H9 (cell line): ENCODE data around the gene FANCL. TPM values are rescaled to one million over a fixed set of nuclear protein-coding genes. Genes with fewer than 3 reads are reported as not detected.
A peak's percentile ranks its signal among the peaks of the same experiment; 100 is the strongest.
"Not testable (repeated sequence)": the region's sequence is repeated elsewhere in the genome, so short reads cannot be mapped to it uniquely, and the experiment has no call there.

Source experiments
- DNase-seq: peaks from one replicate; pipeline ENCODE4 v3.0.0-alpha.2; 2017
- H2AFZ ChIP-seq: one replicate; pipeline ENCODE4 v1.6.1; 2013; ENCODE audit warnings: mild to moderate bottlenecking, low read length, control low read depth, moderate library complexity
- H2AK5ac ChIP-seq: 2 replicates; pipeline ENCODE4 v1.6.1; 2013; ENCODE audit warnings: low read length, control low read depth, mixed read lengths; ENCODE audit not compliant: insufficient read length
- H2BK120ac ChIP-seq: one replicate; pipeline ENCODE4 v1.6.1; 2013; ENCODE audit warnings: low read depth, mild to moderate bottlenecking, low read length, control low read depth, inconsistent platforms; ENCODE audit not compliant: poor library complexity, severe bottlenecking
- H2BK12ac ChIP-seq: 2 replicates; pipeline ENCODE4 v1.6.1; 2013; ENCODE audit warnings: low read length, control low read depth, mixed read lengths, low read depth; ENCODE audit not compliant: insufficient read length
- H2BK15ac ChIP-seq: 2 replicates; pipeline ENCODE4 v1.6.1; 2013; ENCODE audit warnings: low read depth, low read length, control low read depth
- H2BK20ac ChIP-seq: one replicate; pipeline ENCODE4 v1.6.1; 2013; ENCODE audit warnings: low read depth, mild to moderate bottlenecking, low read length, control low read depth, inconsistent platforms; ENCODE audit not compliant: poor library complexity, severe bottlenecking
- H2BK5ac ChIP-seq: 2 replicates; pipeline ENCODE4 v1.6.1; 2013; ENCODE audit warnings: low read length, control low read depth, mixed read lengths; ENCODE audit not compliant: insufficient read length
- H3K14ac ChIP-seq: 2 replicates; pipeline ENCODE4 v1.6.1; 2013; ENCODE audit warnings: low read length, control low read depth; ENCODE audit not compliant: insufficient read depth
- H3K18ac ChIP-seq: 2 replicates; pipeline ENCODE4 v1.6.1; 2013; ENCODE audit warnings: low read depth, mild to moderate bottlenecking, mixed read lengths, low read length, control low read depth; ENCODE audit not compliant: insufficient read length
- H3K23ac ChIP-seq: 2 replicates; pipeline ENCODE4 v1.6.1; 2013; ENCODE audit warnings: low read length, control low read depth, mixed read lengths, low read depth; ENCODE audit not compliant: insufficient read length
- H3K23me2 ChIP-seq: 2 replicates; pipeline ENCODE4 v1.6.1; 2013; ENCODE audit warnings: low read depth, mild to moderate bottlenecking, mixed read lengths, low read length, control low read depth; ENCODE audit not compliant: insufficient read length, poor library complexity, severe bottlenecking
- H3K27ac ChIP-seq: 2 replicates; pipeline ENCODE4 v1.5.1; 2013; ENCODE audit warnings: low read length, control low read depth, mixed read lengths, low read depth; ENCODE audit not compliant: insufficient read length
- H3K27me3 ChIP-seq: 2 replicates; pipeline ENCODE4 v1.6.1; 2013; ENCODE audit warnings: low read length, control low read depth, inconsistent platforms; ENCODE audit not compliant: insufficient read depth
- H3K4ac ChIP-seq: 2 replicates; pipeline ENCODE4 v1.6.1; 2013; ENCODE audit warnings: low read depth, mild to moderate bottlenecking, control low read depth, inconsistent platforms, low read length, moderate library complexity
- H3K4me1 ChIP-seq: 2 replicates; pipeline ENCODE4 v1.6.1; 2013; ENCODE audit warnings: low read length, control low read depth, inconsistent platforms; ENCODE audit not compliant: insufficient read depth
- H3K4me2 ChIP-seq: 2 replicates; pipeline ENCODE4 v1.6.1; 2013; ENCODE audit warnings: low read length, control low read depth, mixed read lengths; ENCODE audit not compliant: insufficient read length, insufficient read depth
- H3K56ac ChIP-seq: 2 replicates; pipeline ENCODE4 v1.6.1; 2013; ENCODE audit warnings: low read depth, mild to moderate bottlenecking, mixed read lengths, low read length, control low read depth; ENCODE audit not compliant: insufficient read length
- H3K79me1 ChIP-seq: 2 replicates; pipeline ENCODE4 v1.6.1; 2013; ENCODE audit warnings: low read depth, mild to moderate bottlenecking, moderate library complexity, low read length, control low read depth, inconsistent platforms; ENCODE audit not compliant: insufficient read depth, poor library complexity, severe bottlenecking
- H3K79me2 ChIP-seq: 2 replicates; pipeline ENCODE4 v1.6.1; 2013; ENCODE audit warnings: low read length, control low read depth, inconsistent platforms; ENCODE audit not compliant: insufficient read depth
- H3K9ac ChIP-seq: 2 replicates; pipeline ENCODE4 v1.6.1; 2013; ENCODE audit warnings: low read length, control low read depth, mixed read lengths; ENCODE audit not compliant: insufficient read length; ENCODE audit errors: extremely low read depth
- H3K9me3 ChIP-seq: one replicate; pipeline ENCODE4 v1.6.1; 2013; ENCODE audit warnings: low read depth, low read length, inconsistent platforms; ENCODE audit not compliant: control insufficient read depth
- H3T11ph ChIP-seq: one replicate; pipeline ENCODE4 v1.6.1; 2013; ENCODE audit warnings: mild to moderate bottlenecking, low read length, control low read depth, inconsistent platforms
- H4K20me1 ChIP-seq: one replicate; pipeline ENCODE4 v1.6.1; 2013; ENCODE audit not compliant: control insufficient read depth, insufficient read length, insufficient read depth
- H4K5ac ChIP-seq: 2 replicates; pipeline ENCODE4 v1.6.1; 2013; ENCODE audit warnings: low read depth, mild to moderate bottlenecking, mixed read lengths, low read length, control low read depth; ENCODE audit not compliant: insufficient read length
- H4K8ac ChIP-seq: replicated peaks from 2 replicates; pipeline ENCODE4 v1.6.1; 2013; ENCODE audit warnings: low read length, control low read depth, mixed read lengths, low read depth; ENCODE audit not compliant: insufficient read length
- H4K91ac ChIP-seq: 2 replicates; pipeline ENCODE4 v1.6.1; 2013; ENCODE audit warnings: low read depth, mild to moderate bottlenecking, moderate library complexity, mixed read lengths, low read length, control low read depth; ENCODE audit not compliant: insufficient read length
- H3K27ac Mint-ChIP-seq, 3 experiments: 2 replicates in 2 of 3; 3 replicates in 1 of 3; pipeline ENCODE4 v1.8.0; 2020 to 2021; ENCODE audit warnings: mixed read lengths in 3 of 3, mild to moderate bottlenecking in 1 of 3, moderate library complexity in 1 of 3
- H3K27me3 Mint-ChIP-seq: 2 replicates; pipeline ENCODE4 v1.8.0; 2021; ENCODE audit warnings: low read depth, mild to moderate bottlenecking, moderate library complexity, mixed read lengths
- H3K36me3 Mint-ChIP-seq, 3 experiments: 2 replicates in 2 of 3; 3 replicates in 1 of 3; pipeline ENCODE4 v1.8.0; 2020 to 2021; ENCODE audit warnings: low read depth in 3 of 3, mixed read lengths in 3 of 3; ENCODE audit not compliant: insufficient read depth in 1 of 3
- H3K4me1 Mint-ChIP-seq, 2 experiments: 2 replicates each; pipeline ENCODE4 v1.8.0; 2020; ENCODE audit warnings: mixed read lengths in 2 of 2
- H3K4me3 Mint-ChIP-seq, 2 experiments: 2 replicates in 1 of 2; 3 replicates in 1 of 2; pipeline ENCODE4 v1.8.0; 2020 to 2021; ENCODE audit warnings: mild to moderate bottlenecking in 2 of 2, mixed read lengths in 2 of 2, moderate library complexity in 1 of 2
- H3K9me3 Mint-ChIP-seq, 2 experiments: 2 replicates in 1 of 2; 3 replicates in 1 of 2; pipeline ENCODE4 v1.8.0; 2020; ENCODE audit warnings: mild to moderate bottlenecking in 2 of 2, mixed read lengths in 2 of 2, moderate library complexity in 1 of 2
- WGBS: extraction: QIAGEN DNeasy Blood & Tissue Kit; methylation state at CpG from one replicate; pipeline ENCODE4 v1.1.7; 2013; ENCODE audit warnings: missing lambda C conversion rate, low lambda C conversion rate, mixed read lengths; ENCODE audit not compliant: insufficient read length; ENCODE audit errors: extremely low coverage; 5-methylcytosine and 5-hydroxymethylcytosine counted together
- total RNA-seq: library from RNA; stranded (reverse); gene quantifications from 2 replicates; pipeline ENCODE4 v1.2.1, GENCODE V29; 2021

FANCL gene
- total RNA-seq, 1 experiment from 2014 or later: 41.5 TPM

DNA sequence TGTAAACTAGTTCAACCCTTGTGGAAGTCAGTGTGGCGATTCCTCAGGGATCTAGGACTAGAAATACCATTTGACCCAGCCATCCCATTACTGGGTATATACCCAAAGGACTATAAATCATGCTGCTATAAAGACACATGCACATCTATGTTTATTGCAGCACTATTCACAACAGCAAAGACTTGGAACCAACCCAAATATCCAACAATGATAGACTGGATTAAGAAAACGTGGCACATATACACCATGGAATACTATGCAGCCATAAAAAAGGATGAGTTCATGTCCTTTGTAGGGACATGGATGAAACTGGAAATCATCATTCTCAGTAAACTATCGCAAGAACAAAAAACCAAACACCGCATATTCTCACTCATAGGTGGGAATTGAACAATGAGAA lies 63.9 kb downstream of the FANCL start:
- H3K9me3 Mint-ChIP-seq: peaks cover 40 to 45% of the 10 kb centered on the region in 2 experiments
- H2BK5ac ChIP-seq, H2AFZ ChIP-seq, H4K8ac ChIP-seq, H3K4me2 ChIP-seq, H4K91ac ChIP-seq, H3K4me1 Mint-ChIP-seq, H3K18ac ChIP-seq, H2BK20ac ChIP-seq, H3K4me3 Mint-ChIP-seq, H3T11ph ChIP-seq, H3K79me1 ChIP-seq, H3K4me1 ChIP-seq, H3K23me2 ChIP-seq, DNase-seq, H3K79me2 ChIP-seq, H4K20me1 ChIP-seq, H3K14ac ChIP-seq, H3K27me3 Mint-ChIP-seq, H3K4ac ChIP-seq, H3K56ac ChIP-seq, H4K5ac ChIP-seq, H3K23ac ChIP-seq, H2BK120ac ChIP-seq, H2AK5ac ChIP-seq, H3K9me3 ChIP-seq, H3K27ac Mint-ChIP-seq, H3K9ac ChIP-seq, H2BK15ac ChIP-seq, H2BK12ac ChIP-seq, H3K27ac ChIP-seq, H3K27me3 ChIP-seq: not testable (repeated sequence)
- WGBS: no CpG with 5 or more reads among the region's 4 CpGs
- H3K36me3 Mint-ChIP-seq: peaks cover 67 to 76% (median 68%) of the 10 kb centered on the region in 3 experiments

DNA sequence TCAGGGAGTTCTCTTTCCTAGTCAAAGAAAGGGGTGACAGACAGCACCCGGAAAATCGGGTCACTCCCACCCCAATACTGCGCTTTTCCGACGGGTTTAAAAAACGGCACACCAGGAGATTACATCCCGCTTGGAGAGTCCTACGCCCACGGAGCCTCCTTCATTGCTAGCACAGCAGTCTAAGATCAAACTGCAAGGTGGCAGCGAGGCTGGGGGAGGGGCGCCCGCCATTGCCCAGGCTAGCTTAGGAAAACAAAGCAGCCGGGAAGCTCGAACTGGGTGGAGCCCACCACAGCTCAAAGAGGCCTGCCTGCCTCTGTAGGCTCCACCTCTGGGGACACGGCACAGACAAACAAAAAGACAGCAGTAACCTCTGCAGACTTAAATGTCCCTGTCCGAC lies 69.3 kb downstream of the FANCL start:
- not testable (repeated sequence) for H3K4me2 ChIP-seq, H3K9me3 ChIP-seq, H3K14ac ChIP-seq, H4K20me1 ChIP-seq, H3K27ac ChIP-seq, H2BK20ac ChIP-seq, H3K79me2 ChIP-seq, H3K23me2 ChIP-seq, H2BK120ac ChIP-seq, H2BK15ac ChIP-seq, H4K91ac ChIP-seq, H4K8ac ChIP-seq, H3K18ac ChIP-seq, H2BK5ac ChIP-seq, H3K4me1 ChIP-seq, H4K5ac ChIP-seq, H3K27me3 ChIP-seq, H3K4ac ChIP-seq, H2AK5ac ChIP-seq, H3K56ac ChIP-seq, H3K27me3 Mint-ChIP-seq, H3K23ac ChIP-seq, H3T11ph ChIP-seq, H3K9ac ChIP-seq, H2AFZ ChIP-seq, H2BK12ac ChIP-seq, H3K79me1 ChIP-seq
- Mint-ChIP-seq H3K9me3 (peaks cover 28 to 38% of the 10 kb centered on the region in 2 experiments), H3K36me3 (peaks cover 53 to 67% (median 65%) of the 10 kb centered on the region in 3 experiments), H3K27ac (peak overlapping the region in 2 of 3 experiments; percentile 80 to 94; a peak in 3 of 7 replicates), H3K4me1 (peaks cover 28 to 38% of the 10 kb centered on the region in 2 experiments), H3K4me3 (peak overlapping the region in 1 of 2 experiments; percentile 38; a peak in 2 of 5 replicates)
- peak; percentile 43 for DNase-seq
- no CpG with 5 or more reads among the region's 16 CpGs for WGBS
